Osteoblast (primary cell): ENCODE data around the gene FMNL1. TPM values are rescaled to one million over a fixed set of nuclear protein-coding genes. Genes with fewer than 3 reads are reported as not detected.

ENCODE experiments used
- DNase-seq: peaks from one replicate; pipeline ENCODE4 v3.0.0; 2011; ENCODE audit warnings: low spot score, mixed read lengths; ENCODE audit not compliant: insufficient read length; ENCODE audit errors: missing footprints
- H2AFZ ChIP-seq: 2 replicates; pipeline ENCODE4 v1.6.0; 2011; ENCODE audit warnings: mild to moderate bottlenecking, low read length
- H3K27ac ChIP-seq: 2 replicates; pipeline ENCODE4 v1.5.1; 2011; ENCODE audit warnings: mild to moderate bottlenecking, low read depth, low read length, moderate library complexity
- H3K27me3 ChIP-seq: 2 replicates; pipeline ENCODE4 v1.6.0; 2012; ENCODE audit warnings: mild to moderate bottlenecking, control low read depth, inconsistent platforms, low read length, moderate library complexity; ENCODE audit not compliant: insufficient read depth
- H3K36me3 ChIP-seq: 2 replicates; pipeline ENCODE4 v1.5.1; 2011; ENCODE audit warnings: mild to moderate bottlenecking, low read length, control low read depth, moderate library complexity; ENCODE audit not compliant: insufficient read depth
- H3K4me1 ChIP-seq: 2 replicates; pipeline ENCODE4 v1.5.1; 2011; ENCODE audit warnings: mild to moderate bottlenecking, low read length, control low read depth, moderate library complexity; ENCODE audit not compliant: insufficient read depth
- H3K4me2 ChIP-seq: 2 replicates; pipeline ENCODE4 v1.6.0; 2011; ENCODE audit warnings: mild to moderate bottlenecking, low read length; ENCODE audit not compliant: insufficient read depth
- H3K4me3 ChIP-seq: fragments of 200-600 bp; sonication (generic); 3 replicates; pipeline ENCODE4 v1.5.1; 2012; ENCODE audit warnings: mild to moderate bottlenecking, low read length, inconsistent platforms; ENCODE audit not compliant: insufficient read depth
- H3K79me2 ChIP-seq: 2 replicates; pipeline ENCODE4 v1.6.0; 2012; ENCODE audit warnings: mild to moderate bottlenecking, low read length, control low read depth, inconsistent platforms; ENCODE audit not compliant: insufficient read depth
- H3K9me3 ChIP-seq: 2 replicates; pipeline ENCODE4 v1.5.1; 2011; ENCODE audit warnings: low read depth, low read length, control low read depth
- H4K20me1 ChIP-seq: 2 replicates; pipeline ENCODE4 v1.6.0; 2012; ENCODE audit warnings: mild to moderate bottlenecking, low read length, control low read depth; ENCODE audit not compliant: insufficient read depth
- CTCF ChIP-seq: IDR thresholded peaks from 2 replicates; pipeline ENCODE4 v1.5.1; 2011; ENCODE audit warnings: mild to moderate bottlenecking, low read depth, low read length, moderate library complexity; ENCODE audit errors: extremely low read depth
- total RNA-seq: library from RNA; depleted of rRNA; stranded (reverse); fragments of >200 nt; gene quantifications from 2 replicates; pipeline ENCODE4 v1.2.3, GENCODE V29; 2012

FMNL1 gene
- total RNA-seq, 1 donor = 3.6 TPM

- Histone ChIP-seq H3K36me3 (peaks cover 59% of the 10 kb centered on the region), H3K4me3 (no peak overlapping the region), H3K79me2 (no peaks in the 10 kb centered on the region), H4K20me1 (peaks cover 43% of the 10 kb centered on the region), H3K27me3 (no peaks in the 10 kb centered on the region), H3K27ac (no peak overlapping the region), H3K9me3 (no peaks in the 10 kb centered on the region), H3K4me2 (no peak overlapping the region), H3K4me1 (peaks cover 13% of the 10 kb centered on the region), H2AFZ (no peak overlapping the region)
- peak; percentile 69 for DNase-seq
- no peak for TF ChIP-seq CTCF
Observed at GRCh38 chr17:45276031-45276430, 54.3 kb downstream of the FMNL1 start.

DNA sequence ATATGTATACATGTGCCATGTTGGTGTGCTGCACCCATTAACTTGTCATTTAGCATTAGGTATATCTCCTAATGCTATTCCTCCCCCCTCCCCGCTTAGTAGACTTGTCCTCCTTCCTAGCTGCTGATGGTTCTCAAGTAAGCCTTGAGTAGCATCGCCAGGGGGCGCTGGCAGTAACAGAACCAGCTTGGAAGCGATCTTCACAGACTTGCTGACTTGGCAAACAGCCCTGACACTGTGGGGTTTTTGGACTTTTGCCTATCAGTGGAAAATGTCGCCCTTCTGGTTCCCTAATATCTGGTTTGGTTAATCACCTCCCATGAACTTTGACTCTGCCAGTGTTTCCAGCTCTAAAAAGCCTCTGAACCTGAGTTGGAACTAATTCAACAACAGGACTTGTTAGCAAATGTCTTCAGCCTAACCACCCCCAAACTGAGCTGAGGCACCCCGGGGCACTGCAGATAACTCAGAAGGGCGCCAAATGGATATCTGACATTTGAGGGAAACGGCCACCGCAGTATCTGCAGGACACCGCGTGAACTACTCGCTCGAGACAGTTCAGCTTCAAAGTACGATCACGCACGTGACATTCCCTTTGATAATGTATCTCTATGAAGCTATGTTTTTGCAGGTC, 55.6 kb downstream of the FMNL1 start:
- no peaks in the 10 kb centered on the region for H3K27me3 ChIP-seq
- peaks cover 13% of the 10 kb centered on the region for H3K4me1 ChIP-seq
- peak; percentile 78 for TF ChIP-seq CTCF
- DNase-seq = peak; percentile 94
- H3K4me3 ChIP-seq = no peak overlapping the region
- H3K9me3 ChIP-seq = no peaks in the 10 kb centered on the region
- H2AFZ ChIP-seq = no peak overlapping the region
- peak overlapping the region; percentile 4 for H3K4me2 ChIP-seq
- peak overlapping the region; percentile 0 for H3K27ac ChIP-seq
- H3K79me2 ChIP-seq = no peaks in the 10 kb centered on the region
- peaks cover 54% of the 10 kb centered on the region for H3K36me3 ChIP-seq
- peaks cover 47% of the 10 kb centered on the region for H4K20me1 ChIP-seq

DNA sequence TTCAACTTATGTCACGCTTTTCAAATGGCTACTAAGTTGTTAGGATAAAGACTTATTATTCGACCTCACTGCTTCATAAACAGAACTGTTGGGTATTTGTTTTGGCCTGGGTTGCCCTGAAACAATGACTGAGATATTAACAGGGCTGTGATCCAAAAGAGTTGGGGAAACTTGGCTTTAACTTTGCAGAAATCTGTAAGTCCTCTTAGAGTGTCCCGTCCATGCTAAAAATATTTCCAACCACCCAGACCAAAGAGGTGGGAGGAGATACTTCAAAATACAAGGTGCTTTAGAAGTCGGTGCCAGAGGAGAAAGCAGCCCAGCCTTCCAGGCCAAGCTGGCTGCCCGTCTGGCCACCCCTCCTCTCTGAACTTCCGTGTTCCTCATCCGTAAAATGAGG, 56.3 kb downstream of the FMNL1 start:
- DNase-seq = peak; percentile 83
- Histone ChIP-seq H3K27ac (peak overlapping the region; percentile 33), H3K9me3 (no peaks in the 10 kb centered on the region), H3K27me3 (no peaks in the 10 kb centered on the region), H3K4me1 (peaks cover 13% of the 10 kb centered on the region), H3K79me2 (peaks cover 3% of the 10 kb centered on the region), H4K20me1 (peaks cover 49% of the 10 kb centered on the region), H3K4me2 (peak overlapping the region; percentile 4), H2AFZ (no peak overlapping the region), H3K4me3 (no peak overlapping the region), H3K36me3 (peaks cover 56% of the 10 kb centered on the region)
- TF ChIP-seq CTCF = no peak

- Histone ChIP-seq H3K9me3 (no peaks in the 10 kb centered on the region), H3K4me1 (peaks cover 13% of the 10 kb centered on the region), H4K20me1 (peaks cover 36% of the 10 kb centered on the region), H3K27ac (no peak overlapping the region), H2AFZ (no peak overlapping the region), H3K27me3 (no peaks in the 10 kb centered on the region), H3K4me3 (no peak overlapping the region), H3K4me2 (no peak overlapping the region), H3K79me2 (peaks cover 3% of the 10 kb centered on the region), H3K36me3 (peaks cover 58% of the 10 kb centered on the region)
- peak; percentile 43 for DNase-seq
- no peak for TF ChIP-seq CTCF
Observed at GRCh38 chr17:45279898-45280297, 58.2 kb downstream of the FMNL1 start.
